BLaER1 (cell line): ENCODE results near the gene NXN.
A peak's percentile ranks its signal among the peaks of the same experiment; 100 is the strongest.
"Not testable (repeated sequence)": the region's sequence is repeated elsewhere in the genome, so short reads cannot be mapped to it uniquely, and the experiment has no call there.

Experiments used
- H3K27ac ChIP-seq: shearing (Covaris generic); formaldehyde crosslinking; 2 replicates; pipeline ENCODE4 v1.8.1; 2022
- H3K27me3 ChIP-seq: shearing (Covaris generic); formaldehyde crosslinking; 2 replicates; pipeline ENCODE4 v1.8.1; 2022
- H3K36me3 ChIP-seq: shearing (Covaris generic); formaldehyde crosslinking; 2 replicates; pipeline ENCODE4 v1.8.1; 2022
- H3K4me1 ChIP-seq: shearing (Covaris generic); formaldehyde crosslinking; 2 replicates; pipeline ENCODE4 v1.8.1; 2022
- H3K4me2 ChIP-seq: shearing (Covaris generic); formaldehyde crosslinking; 2 replicates; pipeline ENCODE4 v1.8.1; 2022
- H3K4me3 ChIP-seq: shearing (Covaris generic); formaldehyde crosslinking; 2 replicates; pipeline ENCODE4 v1.8.1; 2022
- H3K9ac ChIP-seq: shearing (Covaris generic); formaldehyde crosslinking; 2 replicates; pipeline ENCODE4 v1.8.1; 2022
- H3K9me3 ChIP-seq: shearing (Covaris generic); formaldehyde crosslinking; 2 replicates; pipeline ENCODE4 v1.8.1; 2022
- H4K20me1 ChIP-seq: shearing (Covaris generic); formaldehyde crosslinking; 2 replicates; pipeline ENCODE4 v1.8.1; 2022
- Cebpa-rat ChIP-seq: shearing (Covaris generic); IDR thresholded peaks from 2 replicates; pipeline ENCODE4 v1.8.1; 2022

NXN gene

GRCh38 chr17:983921-984320 is 4.3 kb upstream of the NXN start:
- no peak for TF ChIP-seq Cebpa-rat
- no peaks in the 10 kb centered on the region for H4K20me1 ChIP-seq
- H3K4me3 ChIP-seq: no peak overlapping the region
- H3K36me3 ChIP-seq: no peaks in the 10 kb centered on the region
- peaks cover 41% of the 10 kb centered on the region for H3K4me1 ChIP-seq
- H3K27ac ChIP-seq: no peak overlapping the region
- H3K9me3 ChIP-seq: no peaks in the 10 kb centered on the region
- no peaks in the 10 kb centered on the region for H3K27me3 ChIP-seq
- H3K4me2 ChIP-seq: peak overlapping the region; percentile 44
- H3K9ac ChIP-seq: peak overlapping the region; percentile 50; the same call in 1 of the 2 replicates

- H3K4me2 ChIP-seq: peak overlapping the region; percentile 89
- no peaks in the 10 kb centered on the region for H3K9me3 ChIP-seq
- no peak for TF ChIP-seq Cebpa-rat
- H3K27me3 ChIP-seq: no peaks in the 10 kb centered on the region
- peaks cover 25% of the 10 kb centered on the region for H4K20me1 ChIP-seq
- peaks cover 56% of the 10 kb centered on the region for H3K4me1 ChIP-seq
- H3K36me3 ChIP-seq: peaks cover 4% of the 10 kb centered on the region; the same call in 1 of the 2 replicates
- H3K9ac ChIP-seq: peak overlapping the region; percentile 60; the same call in 1 of the 2 replicates
- H3K27ac ChIP-seq: 0 out of 2 replicates have a peak overlapping the region, but pooled peaks have one; percentile 41
- H3K4me3 ChIP-seq: no peak overlapping the region
These were observed 1.7 kb upstream of the NXN start for GRCh38 chr17:981292-981658.

- H3K27ac ChIP-seq: peak overlapping the region; percentile 78
- H3K9me3 ChIP-seq: no peaks in the 10 kb centered on the region
- peak overlapping the region; percentile 77 for H3K9ac ChIP-seq
- H3K4me3 ChIP-seq: peak overlapping the region; percentile 95
- peak overlapping the region; percentile 89 for H3K4me2 ChIP-seq
- H3K27me3 ChIP-seq: no peaks in the 10 kb centered on the region
- peaks cover 62% of the 10 kb centered on the region for H3K4me1 ChIP-seq
- peaks cover 32% of the 10 kb centered on the region for H4K20me1 ChIP-seq
- peaks cover 6% of the 10 kb centered on the region; the same call in 1 of the 2 replicates for H3K36me3 ChIP-seq
- no peak for TF ChIP-seq Cebpa-rat
These were observed 1.1 kb upstream of the NXN start for GRCh38 chr17:980406-981291.

GRCh38 chr17:979212-979538 is 401 bp downstream of the NXN start:
- Histone ChIP-seq H3K4me3 (peak overlapping the region; percentile 95), H3K4me1 (peaks cover 74% of the 10 kb centered on the region), H3K27ac (peak overlapping the region; percentile 84), H3K4me2 (peak overlapping the region; percentile 43; the same call in 1 of the 2 replicates), H3K9ac (peak overlapping the region; percentile 92), H3K9me3 (no peaks in the 10 kb centered on the region), H3K36me3 (peaks cover 20% of the 10 kb centered on the region), H3K27me3 (no peaks in the 10 kb centered on the region), H4K20me1 (peaks cover 46% of the 10 kb centered on the region)
- TF ChIP-seq Cebpa-rat: no peak

GRCh38 chr17:978103-979093 is 1.2 kb downstream of the NXN start:
- H4K20me1 ChIP-seq: peaks cover 54% of the 10 kb centered on the region
- H3K4me3 ChIP-seq: peak overlapping the region; percentile 95
- H3K27ac ChIP-seq: peak overlapping the region; percentile 95
- H3K4me1 ChIP-seq: peaks cover 71% of the 10 kb centered on the region
- 0 out of 2 replicates have a peak, but pooled peaks have one; percentile 7 for TF ChIP-seq Cebpa-rat
- peaks cover 27% of the 10 kb centered on the region for H3K36me3 ChIP-seq
- peak overlapping the region; percentile 96 for H3K9ac ChIP-seq
- H3K9me3 ChIP-seq: 0 out of 2 replicates have a peak, but pooled peaks cover 1% of the 10 kb centered on the region
- H3K4me2 ChIP-seq: peak overlapping the region; percentile 94
- no peaks in the 10 kb centered on the region for H3K27me3 ChIP-seq

DNA sequence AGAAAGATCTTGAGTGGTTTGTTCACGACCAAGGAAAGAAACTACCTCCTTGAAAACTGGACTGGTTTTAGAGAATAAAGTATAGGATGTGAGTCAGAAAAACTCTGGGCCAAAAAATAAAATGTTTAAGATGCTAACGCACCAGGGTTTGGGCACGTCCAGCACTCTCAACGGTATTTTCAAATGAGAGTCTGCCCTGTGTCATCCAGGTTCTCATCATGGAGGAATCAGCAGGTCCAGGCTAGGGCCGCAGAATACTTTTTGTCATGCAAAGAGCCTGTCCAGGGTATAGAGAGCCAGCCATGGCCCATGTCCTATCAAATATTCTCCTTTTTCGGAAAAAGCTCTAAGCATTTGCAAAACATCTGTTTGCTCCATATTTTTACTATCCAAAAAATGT is 2.4 kb downstream of the NXN start:
- H3K36me3 ChIP-seq: peaks cover 40% of the 10 kb centered on the region
- H3K9ac ChIP-seq: peak overlapping the region; percentile 96
- peaks cover 74% of the 10 kb centered on the region for H3K4me1 ChIP-seq
- no peak for TF ChIP-seq Cebpa-rat
- H3K9me3 ChIP-seq: 0 out of 2 replicates have a peak, but pooled peaks cover 5% of the 10 kb centered on the region
- H3K4me2 ChIP-seq: peak overlapping the region; percentile 94
- H3K27ac ChIP-seq: peak overlapping the region; percentile 95
- H3K27me3 ChIP-seq: no peaks in the 10 kb centered on the region
- peak overlapping the region; percentile 95 for H3K4me3 ChIP-seq
- peaks cover 66% of the 10 kb centered on the region for H4K20me1 ChIP-seq

- Histone ChIP-seq H3K36me3 (peaks cover 48% of the 10 kb centered on the region), H3K27me3 (no peaks in the 10 kb centered on the region), H3K9ac (peak overlapping the region; percentile 96; the same call in 1 of the 2 replicates), H3K4me2 (peak overlapping the region; percentile 94), H3K4me1 (peaks cover 74% of the 10 kb centered on the region), H3K9me3 (0 out of 2 replicates have a peak, but pooled peaks cover 5% of the 10 kb centered on the region), H3K4me3 (no peak overlapping the region), H3K27ac (no peak overlapping the region), H4K20me1 (peaks cover 75% of the 10 kb centered on the region)
- no peak for TF ChIP-seq Cebpa-rat
These were observed 3.3 kb downstream of the NXN start for GRCh38 chr17:976312-976711.

DNA sequence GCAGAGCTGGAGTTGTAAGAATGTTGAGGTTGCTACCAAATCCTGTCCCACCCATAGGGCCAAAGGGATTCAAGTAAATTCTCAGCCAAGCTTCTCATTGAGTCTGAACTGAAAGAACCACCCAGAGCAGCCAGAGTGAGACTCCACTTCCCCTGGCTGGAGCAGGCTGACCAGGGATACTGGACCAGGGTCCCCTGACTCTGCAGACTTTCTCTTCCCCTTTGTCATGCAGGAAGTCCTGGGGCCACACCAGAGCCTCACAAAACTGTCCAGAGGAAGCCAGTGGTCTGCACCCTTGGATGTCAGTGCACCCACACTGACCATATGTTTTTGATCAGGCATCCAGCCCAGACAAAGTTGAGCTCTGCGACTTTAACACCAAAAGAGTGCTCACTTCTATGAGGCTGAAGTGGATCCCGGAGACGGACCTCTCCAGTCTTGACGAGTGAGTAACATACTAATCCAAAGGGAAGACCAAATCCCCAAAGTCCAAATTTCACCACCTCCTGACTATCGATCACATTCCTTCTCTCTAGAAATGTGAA is 4.1 kb downstream of the NXN start:
- Histone ChIP-seq H3K4me2 (peak overlapping the region; percentile 94), H3K4me1 (peaks cover 75% of the 10 kb centered on the region), H3K27me3 (no peaks in the 10 kb centered on the region), H3K4me3 (no peak overlapping the region), H3K36me3 (peaks cover 57% of the 10 kb centered on the region), H3K9me3 (0 out of 2 replicates have a peak, but pooled peaks cover 5% of the 10 kb centered on the region), H3K27ac (peak overlapping the region; percentile 33; the same call in 1 of the 2 replicates), H4K20me1 (peaks cover 84% of the 10 kb centered on the region), H3K9ac (peak overlapping the region; percentile 25; the same call in 1 of the 2 replicates)
- TF ChIP-seq Cebpa-rat: no peak

DNA sequence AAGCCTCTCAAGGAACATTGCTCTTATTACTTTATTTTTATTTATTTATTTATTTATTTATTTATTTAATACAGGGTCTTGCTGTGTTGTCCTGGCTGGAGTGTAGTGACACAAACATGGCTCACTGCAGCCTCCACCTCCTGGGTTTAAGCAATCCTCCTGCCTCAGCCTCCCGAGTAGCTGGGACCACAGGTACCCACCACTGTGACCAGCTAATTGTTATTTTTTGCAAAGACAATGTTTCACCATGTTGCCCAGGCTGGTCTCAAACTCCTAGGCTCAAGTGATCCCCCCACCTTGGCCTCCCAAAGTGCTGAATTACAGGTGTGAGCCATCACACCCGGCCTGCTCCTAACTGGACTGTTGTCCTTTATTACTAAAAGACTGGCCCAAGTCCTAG is 4.8 kb downstream of the NXN start:
- not testable (repeated sequence) for H3K27me3 ChIP-seq

More for the DNA sequence above, 4.8 kb downstream of the NXN start:
- not testable (repeated sequence) for H3K9ac ChIP-seq, H3K4me3 ChIP-seq, H3K9me3 ChIP-seq, H3K27ac ChIP-seq
- Histone ChIP-seq H4K20me1 (peaks cover 90% of the 10 kb centered on the region), H3K36me3 (peaks cover 64% of the 10 kb centered on the region), H3K4me1 (peaks cover 76% of the 10 kb centered on the region), H3K4me2 (peak overlapping the region; percentile 94)
